ENCODE results near the gene CTIF.
"Not testable (repeated sequence)": the region's sequence is repeated elsewhere in the genome, so short reads cannot be mapped to it uniquely, and the experiment has no call there.

Gene CTIF

DNA sequence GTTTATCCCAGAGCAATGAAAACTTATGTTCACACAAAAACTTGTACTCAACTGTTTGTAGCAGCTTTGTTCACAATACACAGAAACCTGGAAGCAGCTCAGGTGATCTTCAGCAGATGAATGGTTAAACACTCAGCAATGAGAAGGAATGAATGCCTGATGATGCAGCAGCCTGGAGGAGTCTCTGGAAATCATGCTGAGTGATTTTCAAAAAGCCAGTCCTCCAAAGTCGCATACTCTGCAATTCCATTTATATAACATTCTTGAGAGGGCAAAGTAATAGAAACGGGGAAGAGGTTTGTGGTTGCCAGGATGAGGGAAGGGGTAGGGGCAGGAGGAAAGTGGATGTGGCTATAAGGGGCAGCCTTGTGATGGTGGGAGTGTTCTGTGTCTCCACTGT, 108.1 kb downstream of the CTIF start:
- no peak for DNase-seq

DNA sequence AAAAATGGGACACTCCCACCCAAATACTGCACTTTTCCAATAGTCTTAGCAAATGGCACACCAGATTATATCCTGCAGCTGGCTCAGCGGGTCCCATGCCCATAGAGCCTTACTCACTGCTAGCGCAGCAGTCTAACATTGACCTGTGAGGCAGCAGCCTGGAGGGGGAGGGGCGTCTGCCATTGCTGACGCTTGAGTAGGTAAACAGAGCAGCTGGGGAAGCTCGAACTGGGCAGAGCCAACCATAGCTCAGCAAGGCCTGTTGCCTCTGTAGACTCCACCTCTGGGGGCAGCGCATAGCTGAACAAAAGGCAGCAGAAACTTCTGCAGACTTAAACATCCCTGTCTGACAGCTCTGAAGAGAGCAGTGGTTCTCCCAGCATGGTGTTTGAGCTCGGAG, 110.4 kb downstream of the CTIF start:
- DNase-seq = no peak

DNA sequence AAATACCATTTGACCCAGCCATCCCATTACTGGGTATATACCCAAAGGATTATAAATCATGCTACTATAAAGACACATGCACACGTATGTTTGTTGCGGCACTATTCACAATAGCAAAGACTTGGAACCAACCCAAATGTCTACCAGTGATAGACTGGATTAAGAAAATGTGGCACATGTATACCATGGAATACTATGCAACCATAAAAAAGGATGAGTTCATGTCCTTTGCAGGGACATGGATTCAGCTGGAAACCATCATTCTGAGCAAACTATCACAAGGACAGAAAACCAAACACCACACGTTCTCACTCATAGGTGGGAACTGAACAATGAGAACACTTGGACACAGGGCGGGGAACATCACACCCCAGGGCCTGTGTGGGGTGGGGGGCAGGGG, 115.8 kb downstream of the CTIF start:
- DNase-seq = not testable (repeated sequence)

DNA sequence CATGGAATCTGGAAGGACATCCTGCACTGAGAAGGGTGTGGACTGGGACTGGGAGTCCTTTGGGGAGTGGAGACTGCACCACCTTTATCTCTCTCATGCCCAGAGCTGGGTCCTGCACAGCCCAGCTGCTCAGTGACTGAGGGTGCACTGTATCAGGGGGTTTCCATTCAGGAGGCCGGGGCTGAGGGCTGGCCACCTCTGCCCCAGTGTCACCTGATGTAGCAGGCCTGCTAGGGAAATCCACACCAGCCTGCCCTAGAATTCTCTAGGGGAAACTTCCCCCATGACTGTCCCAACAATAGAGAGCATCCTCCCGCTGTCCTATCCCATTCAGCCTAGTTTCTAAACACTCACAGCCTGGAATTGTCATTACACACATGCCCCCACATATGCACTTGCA, 116.7 kb downstream of the CTIF start:
- no peak for DNase-seq

DNA sequence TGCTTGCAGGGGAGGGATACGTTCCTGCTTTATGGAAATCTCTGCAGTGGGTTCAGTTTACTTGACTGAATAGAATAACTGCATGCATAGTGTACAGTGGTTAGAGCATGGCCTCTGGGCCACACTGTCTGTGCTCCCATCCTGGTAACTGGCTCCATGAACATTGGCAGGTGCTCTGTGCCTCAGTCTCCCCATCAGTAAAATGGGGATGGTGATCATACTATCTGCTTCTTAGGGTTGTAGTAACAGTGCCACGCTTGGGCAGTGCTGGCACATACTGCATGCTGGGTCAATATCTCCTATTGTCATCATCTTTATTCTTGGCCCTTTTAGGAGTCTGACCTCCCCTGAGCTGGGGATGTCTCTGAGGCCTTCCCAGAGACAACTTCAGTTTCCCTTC, 117.3 kb downstream of the CTIF start:
- no peak for DNase-seq

DNA sequence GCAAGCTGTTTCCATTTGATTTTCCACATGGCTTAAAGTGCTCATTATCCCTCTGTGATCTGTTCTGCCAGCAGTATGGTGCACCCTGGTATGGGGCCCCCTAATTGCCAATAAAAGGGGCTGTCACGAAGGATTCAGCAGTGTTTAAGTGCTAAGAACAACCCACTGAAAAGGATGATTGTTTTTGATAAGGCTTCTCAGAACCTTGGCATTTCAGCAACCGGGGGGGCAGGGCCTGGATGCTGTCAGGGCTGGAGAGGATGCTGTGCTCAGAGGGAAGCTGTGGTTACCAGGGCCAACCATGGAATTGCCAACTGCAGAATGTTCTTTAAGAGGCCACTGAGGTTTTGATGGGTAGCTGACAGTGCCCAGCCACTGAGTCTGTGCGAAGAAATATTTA, 117.8 kb downstream of the CTIF start:
- DNase-seq = no peak

DNA sequence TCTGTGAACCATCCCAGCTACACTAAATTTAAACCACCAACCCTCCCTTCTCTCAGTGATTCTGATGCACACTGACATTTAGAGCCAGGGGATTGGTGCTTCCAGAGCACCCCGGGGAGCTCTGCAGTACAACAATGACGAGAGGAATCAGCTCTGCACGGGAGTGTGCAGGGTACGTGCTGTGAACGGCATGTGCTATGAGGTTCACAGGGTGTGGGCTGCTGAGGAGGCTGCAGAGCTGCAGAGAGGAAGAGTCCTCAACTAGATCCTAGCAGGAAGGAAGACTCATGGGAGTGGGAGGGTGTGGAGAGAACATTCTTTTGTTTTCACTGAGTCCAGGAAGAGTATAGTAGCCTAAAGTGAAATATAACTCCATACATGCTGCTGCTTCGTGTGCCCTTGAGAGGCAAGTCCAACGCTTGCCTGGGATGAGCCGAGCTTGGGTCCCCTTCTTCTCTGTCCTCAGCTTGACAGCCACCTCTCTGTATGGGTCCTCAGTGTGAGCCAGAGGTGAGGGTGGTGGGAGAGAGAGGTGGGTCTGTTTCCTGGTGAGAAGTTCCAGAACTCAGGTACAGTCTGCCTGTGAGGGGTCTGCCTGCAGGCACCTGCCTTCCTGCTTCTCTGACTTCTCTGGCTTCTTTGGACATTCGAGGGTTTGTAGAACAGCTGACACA, 118.8 kb downstream of the CTIF start:
- DNase-seq = no peak

DNA sequence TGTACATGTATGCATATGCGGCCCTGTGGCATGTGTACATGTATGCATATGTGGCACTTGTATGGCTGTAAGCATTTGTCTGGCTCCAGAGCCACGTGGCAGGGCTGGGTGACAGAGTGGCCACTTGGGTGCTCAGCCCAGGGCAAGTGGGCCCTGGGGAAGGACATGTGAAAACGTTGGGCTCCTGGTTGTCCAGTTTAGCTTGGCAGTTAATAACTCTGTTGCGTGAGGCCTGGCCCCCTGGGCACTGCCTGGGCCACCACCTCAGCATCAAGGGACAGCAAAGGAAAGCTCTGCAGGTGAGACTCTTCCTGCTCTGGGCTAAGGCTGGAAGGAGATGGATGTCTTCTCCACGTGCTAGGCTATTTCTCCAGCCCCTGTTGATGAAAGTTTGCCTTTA, 119.9 kb downstream of the CTIF start:
- no peak for DNase-seq

DNA sequence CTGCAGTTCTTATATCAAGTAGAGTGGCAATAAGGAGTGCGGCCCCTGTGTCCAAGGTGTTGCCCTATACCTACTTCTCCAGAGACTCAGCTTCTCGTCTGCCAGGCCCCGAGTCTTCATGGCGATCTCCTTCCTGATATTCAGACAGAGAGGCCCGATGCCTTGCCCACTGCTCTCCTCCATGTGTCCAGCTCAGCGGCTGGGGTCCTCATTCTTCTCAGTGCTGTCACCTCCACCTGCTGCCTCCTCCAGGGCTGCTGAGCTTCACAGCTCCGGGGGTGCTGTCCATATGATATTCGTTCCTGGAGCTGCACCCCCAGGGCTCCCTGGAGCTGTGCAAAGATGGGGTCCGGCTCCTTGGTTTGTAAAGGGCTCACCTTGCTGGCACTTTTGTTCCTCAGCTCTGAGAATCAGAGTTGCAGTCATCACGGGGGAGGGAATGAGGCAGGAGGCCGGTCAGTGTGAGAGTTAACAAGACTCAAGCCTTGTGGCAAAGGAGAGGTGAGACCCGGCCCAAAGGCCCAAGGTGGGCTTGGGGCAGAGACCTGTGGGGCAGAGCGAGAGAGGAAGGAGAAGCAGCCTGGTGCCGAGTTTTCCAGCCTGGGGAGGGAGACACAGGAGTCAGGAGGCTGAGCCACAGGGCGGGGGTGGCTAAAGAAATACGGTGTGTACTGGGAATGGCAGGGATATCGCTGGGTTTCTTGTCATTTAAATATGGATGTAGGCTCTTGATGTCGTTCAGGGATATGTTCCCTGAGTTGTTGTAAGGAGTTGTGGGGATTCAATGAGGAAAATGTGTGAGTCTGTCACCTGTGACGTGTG, 120.6 kb downstream of the CTIF start:
- no peak for DNase-seq

DNA sequence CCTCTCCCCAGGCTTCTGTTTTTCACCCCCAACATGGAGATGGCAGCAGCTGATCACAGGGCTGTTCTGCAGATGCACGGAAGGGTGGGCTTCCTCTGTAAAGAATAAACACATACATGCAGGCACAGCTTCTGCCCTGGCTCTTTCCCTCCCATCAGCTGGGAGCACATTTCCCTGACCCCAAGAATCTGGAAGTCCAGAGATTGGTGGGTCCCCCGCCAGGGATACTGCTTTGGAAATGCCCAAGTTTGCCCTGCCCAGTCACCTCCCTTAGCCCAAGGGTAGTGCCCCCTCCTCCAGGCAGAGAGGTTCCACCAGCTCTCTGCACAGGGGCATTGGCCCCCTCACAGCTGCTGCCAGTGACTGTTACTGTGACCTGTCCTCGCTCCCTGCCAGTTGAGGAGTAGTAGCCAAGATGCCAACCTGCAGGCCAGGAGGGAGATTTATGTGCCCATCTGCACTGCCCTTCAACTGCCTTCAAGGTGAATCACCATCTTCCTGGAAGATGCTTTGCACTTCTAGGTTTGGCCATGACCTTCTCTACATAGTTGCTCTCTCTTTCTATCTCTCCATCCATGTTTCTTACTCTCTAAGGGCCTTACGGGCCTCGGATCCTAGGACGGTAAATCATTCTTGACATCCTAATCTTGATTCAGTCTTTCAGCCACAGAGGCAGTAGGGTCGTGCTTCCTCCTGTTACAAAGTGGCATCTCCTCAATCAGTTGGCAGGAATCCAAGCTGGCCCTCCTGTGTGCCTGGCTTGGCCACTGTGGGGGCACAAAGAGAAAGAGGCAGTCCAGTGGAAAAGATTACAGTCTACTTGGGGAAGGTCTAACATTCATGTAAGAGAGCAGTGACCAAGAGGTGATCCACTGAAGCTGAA, 121.8 kb downstream of the CTIF start:
- DNase-seq = no peak

DNA sequence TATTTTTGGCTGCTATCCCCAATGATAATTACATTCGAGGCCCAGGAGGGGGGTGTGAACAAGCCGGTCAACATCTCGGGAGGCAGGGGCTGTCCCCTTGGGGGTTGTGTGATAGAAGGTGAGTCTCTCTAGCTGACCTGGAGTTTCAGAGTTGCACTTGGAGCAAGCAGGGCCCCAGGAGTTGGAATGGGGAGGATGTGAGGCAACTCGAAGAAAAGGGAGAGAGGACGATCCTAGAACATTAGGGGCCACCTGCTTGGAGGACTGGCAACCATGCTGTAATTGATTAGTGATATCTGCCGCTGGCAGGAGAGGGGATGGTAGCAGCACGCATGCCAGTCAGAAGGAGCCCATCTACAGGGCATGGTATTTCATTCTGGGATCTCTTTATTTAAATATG, 122.6 kb downstream of the CTIF start:
- no peak for DNase-seq

DNA sequence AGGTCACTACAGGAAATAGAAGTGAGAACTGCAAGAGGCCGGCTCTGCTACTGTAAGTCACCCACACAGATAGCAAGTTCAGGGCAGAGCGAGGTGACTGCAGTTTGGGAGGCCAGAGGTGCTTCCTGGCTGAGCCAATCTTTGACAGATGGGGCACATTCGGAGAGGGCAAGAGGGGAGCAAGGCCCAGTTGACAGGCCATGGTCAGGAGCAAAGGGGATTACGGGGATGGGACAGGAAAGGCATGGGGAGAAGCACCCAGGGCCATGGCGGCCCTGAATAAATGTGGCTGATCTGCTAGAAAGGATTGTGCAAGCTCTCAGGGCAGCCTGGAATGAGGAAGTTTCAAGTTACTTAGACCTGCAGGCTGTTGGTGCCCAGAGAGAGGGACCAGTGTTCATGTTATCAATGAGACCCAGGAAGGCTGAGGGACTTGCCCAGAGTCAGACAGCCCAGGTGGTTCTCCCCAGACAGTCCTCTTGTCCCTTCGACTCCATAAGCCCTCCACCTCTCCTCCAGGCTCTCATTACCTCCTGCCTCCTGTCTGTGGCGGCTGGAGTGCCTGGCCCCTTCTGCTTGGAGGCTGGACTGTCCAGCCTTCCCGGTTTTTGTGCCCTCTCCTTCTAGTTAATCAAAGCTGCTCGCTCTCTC, 123.3 kb downstream of the CTIF start:
- no peak for DNase-seq

DNA sequence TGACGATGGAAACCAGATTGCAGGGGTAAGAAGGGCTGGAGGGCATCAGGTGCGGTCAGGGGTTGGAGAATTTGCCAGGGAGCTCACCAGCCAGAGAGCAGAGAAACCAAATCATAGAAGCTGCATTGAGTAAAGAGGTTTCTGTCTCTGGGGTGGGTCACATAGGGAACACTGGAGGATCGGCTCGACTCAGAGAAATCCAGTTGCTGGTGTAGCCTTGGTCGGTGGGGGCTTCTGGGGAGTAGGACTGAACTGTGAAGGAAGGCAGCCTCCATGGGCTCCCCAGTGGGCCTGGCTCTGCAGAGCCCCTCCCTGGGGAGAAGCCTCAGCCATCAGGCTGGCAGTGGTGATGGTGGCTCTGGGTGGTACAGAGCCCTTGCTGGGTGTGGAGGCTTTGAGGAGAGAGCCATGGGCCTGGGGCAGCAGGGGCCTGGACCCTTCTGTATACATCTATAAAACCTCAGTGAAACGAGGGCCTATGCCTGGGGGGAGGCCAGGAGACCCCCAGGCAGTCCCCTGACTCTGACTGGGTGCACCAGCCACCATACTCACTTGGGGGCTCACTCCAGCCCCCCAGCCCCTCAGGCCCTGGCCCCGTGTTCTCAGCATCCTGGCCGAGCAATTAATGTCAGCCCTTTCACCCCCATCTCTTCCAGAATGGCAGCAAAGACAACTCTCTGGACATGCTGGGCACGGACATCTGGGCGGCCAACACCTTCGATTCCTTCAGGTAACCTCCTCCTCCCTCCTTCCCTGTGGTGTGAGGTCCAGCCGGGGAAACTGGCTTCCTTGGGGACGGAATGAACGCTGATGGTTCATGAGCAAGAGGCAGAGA, 124.5 kb downstream of the CTIF start:
- DNase-seq = no peak

DNA sequence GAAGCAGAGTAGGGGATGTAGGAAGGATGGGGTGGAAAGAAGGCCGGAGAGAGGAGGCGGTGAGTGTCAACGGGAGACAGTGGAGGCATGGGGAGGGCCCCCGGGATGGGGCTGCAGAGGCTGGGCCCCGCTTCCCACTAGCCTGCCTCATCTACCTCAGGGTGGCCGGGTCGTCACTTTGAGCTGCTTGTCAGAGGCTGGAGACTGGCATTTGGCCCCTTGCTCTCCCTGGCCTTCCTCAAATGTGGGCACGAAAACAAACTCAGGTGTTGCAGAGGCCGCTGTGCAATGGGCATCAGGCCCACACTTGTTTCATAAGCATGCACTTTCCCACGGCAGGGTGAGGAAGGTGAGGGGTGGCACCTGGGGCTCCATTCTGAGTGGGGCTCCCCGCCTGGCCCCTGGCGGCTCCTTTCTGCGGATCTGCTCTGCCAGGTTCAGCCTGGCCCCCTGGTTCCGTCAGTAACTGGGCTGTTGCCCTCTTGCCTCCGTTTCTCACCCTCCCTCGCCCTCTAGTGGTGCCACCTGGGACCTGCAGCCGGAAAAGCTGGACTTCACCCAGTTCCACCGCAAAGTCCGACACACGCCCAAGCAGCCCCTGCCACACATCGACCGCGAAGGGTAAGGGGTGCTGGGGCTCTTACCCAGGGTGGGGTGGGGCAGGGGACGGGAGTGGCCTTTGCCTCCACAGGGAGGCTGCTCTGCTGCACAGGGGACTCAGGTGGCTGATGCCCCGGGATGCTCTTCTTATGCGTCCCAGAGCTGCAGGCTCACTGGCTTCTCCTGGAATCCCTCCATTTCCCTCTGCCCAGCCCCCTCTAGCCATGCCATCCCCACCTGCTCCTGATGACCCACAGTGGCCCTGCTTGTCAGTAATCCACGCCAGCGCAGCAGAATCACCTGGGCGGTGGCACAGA, 125.4 kb downstream of the CTIF start:
- DNase-seq = peak in 4 of 5 experiments; percentile 4 to 30 (median 22)

DNA sequence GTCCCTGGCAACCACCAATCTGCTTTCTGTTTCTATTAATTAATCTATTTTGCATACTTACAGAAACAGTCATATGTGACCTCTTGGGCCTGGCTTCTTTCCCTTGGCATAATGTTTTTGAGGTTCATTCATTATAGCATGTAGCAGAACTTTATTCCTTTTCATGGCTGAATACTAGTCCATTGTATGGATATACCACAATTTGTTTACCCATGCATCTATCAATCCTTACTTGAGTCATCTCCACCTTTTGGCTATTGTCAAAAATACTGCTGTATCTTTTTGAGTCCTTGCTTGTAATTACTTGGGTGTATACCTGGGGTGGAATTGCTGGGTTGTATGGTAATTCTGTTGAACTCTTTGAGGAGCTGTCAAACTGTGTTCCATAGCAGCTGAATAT, 126.8 kb downstream of the CTIF start:
- no peak for DNase-seq

DNA sequence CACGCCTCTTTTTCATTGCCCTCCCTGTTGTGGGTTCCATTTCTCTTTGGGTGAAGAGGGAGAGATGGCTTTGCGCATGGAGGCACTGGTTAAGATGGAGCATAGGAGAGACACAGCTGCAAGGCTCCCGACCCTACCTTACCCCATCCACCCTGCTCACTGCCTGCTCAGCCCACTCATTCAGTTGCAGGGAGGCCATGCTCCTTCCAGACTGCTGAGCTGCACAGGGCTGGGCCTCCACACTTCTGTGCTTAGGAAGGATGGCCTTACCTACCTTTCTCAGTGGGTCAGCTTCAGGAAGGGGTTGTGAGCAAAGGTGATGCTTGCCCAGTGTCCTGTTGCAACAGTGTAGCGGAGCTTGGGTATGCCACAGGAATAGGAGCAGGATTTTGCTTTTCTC, 127.8 kb downstream of the CTIF start:
- no peak for DNase-seq

DNA sequence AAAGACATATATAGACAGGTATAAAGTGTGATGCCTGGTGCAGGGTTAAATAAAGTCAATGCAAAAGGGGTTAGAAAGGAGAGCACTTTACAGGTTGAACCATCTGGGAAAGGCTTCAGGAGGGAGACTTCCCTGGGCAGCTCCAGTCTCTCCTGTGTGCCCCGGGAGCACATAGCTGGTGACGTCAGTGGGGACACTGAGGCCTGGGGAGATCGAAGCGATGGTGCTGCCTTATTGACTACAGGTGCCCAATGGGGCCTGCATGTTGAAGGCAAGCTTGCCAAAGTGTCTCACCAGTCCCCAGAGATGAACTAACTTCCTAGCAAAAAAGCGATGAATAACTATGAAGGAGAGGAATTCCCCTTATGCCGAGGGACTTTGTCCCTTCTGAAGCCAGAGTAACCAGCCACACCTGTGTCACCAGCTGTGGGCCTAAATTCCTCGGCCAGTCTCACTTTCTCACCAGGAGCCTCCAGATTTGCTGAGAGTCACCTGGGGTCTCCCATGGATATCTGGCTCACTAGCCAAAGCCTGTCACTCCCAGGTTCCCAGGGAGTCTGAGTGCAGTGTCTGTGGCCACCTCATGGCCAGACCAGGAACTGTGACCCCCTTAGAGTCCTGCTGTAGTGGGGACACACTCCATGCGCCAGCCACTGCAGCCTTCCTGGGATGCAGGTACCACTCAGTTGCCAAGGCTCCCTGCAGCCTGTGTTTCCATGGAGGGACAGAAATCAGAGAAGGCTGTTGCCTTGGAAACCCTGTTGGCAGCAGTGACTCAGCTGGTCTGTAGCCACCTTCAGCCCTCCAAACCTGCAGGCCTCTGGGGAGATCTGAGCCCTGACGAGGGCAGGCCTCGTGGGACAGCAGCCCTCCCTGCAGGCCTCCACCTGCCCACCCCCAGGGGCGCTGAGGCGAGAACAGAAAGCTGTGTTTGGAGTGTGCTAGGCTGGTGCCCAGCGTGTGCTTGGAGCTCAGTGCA, 128.7 kb downstream of the CTIF start:
- no peak for DNase-seq

DNA sequence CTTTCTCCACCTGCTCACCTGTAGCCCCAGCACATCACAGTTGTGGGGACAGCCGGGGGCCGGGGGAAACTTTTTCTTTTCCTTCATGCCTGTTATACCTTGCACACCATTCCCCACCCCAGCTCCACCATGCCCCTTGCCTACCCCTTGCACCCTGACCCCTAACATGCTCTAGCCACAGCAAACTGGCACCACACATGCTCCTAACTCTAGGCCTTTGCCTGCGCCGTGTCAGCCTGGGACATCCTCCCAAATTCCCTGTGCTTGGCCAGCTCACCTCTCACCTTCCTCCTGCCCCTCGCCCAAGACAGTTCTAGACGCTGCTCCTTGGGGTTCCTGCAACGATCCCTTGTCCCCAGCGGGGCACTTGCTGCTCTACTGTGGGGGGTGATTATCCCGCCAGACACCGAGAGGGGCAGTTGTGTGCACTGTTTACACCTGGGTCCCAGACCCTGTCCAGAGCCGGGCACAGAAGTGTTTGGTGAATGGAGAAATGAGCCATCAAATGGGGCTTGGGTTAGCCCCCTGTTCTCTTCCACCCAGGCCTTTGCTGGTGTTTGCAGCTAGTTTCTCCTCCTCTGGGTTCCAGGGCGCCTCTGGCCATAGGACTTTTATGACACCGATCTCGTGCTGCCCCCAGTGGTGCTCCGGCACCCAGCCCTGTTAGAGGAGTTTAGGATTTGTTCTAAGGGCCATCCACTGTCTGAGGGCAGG, 129.8 kb downstream of the CTIF start:
- no peak for DNase-seq

DNA sequence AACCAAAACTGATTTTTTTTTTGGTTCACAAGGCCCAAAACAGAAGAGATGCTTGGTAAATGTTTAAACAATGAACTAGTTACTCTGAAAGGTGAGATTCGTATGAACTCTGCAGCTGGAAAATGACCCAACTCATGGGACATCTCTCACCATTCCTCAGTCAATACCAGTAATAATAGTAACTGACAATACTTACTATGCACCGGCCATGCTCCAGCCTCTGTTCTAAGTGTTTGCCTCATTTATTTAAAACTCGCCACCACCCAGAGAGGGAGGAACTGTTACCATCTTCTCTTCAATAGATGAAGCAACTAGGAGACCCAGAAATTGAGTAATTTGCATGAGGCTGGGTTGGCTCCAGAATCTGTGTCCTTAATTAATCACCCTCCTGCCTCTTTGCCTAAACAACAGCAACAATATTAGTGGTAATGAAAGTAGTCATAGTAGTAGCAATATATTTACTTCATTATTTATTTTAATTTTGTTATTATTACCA, 130.4 kb downstream of the CTIF start:
- DNase-seq = no peak
